ENCODE measurements around the gene PRPF38A. TPM values are rescaled to one million over a fixed set of nuclear protein-coding genes. Genes with fewer than 3 reads are reported as not detected.

Gene PRPF38A
- total and polyA plus RNA-seq, 7 donors: 7.1 to 25.6 (median 16.2) TPM

DNA sequence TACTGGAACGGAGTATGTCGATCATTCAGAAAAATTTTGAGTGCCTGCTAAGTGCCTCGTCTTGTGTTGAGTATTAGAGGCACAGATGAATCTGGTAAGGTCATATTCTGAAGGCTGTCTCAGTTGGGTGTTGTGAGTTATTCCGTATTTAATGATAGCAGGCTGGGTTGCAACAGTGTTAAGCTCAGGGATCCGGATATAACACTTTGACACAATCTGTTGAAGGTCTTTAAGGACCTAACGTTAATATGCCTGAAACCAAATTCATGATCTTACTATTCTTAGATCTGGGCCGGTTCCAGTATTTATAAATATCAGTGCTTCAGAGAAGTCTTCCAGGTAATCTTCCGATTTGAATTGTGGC is 555 bp downstream of the PRPF38A start:
- Histone ChIP-seq H3K27ac (peak overlapping the region; percentile 95), H3K36me3 (ENCODE audit: insufficient read depth in 1 of 2, low read depth in 1 of 2) (peaks cover 6 to 43% of the 10 kb centered on the region in 2 donors), H3K4me3 (peak overlapping the region; percentile 92), H3K4me1 (peaks cover 15% of the 10 kb centered on the region), H3K27me3 (ENCODE audit: insufficient read depth in 3 of 3, low read length in 2 of 3) (no peaks in the 10 kb centered on the region), H3K9me3 (no peaks in the 10 kb centered on the region)
- intact Hi-C loops (cut with DNase I): loop anchor here in 1 of 2 donors (2.0 kb wide), 1 partner anchor 38 kb away; the partner anchor contains the start of gene CC2D1B
- no peak for TF ChIP-seq CTCF (IDR thresholded peaks at IDR 0.05)
- WGBS, 3 donors: 1 to 2% (median 2%) methylated on average over 8 of the region's 8 CpGs
- no peak for DNase-seq
- no peak for ATAC-seq

GRCh38 chr1:52413410-52413989 is 9.1 kb downstream of the PRPF38A start:
- Histone ChIP-seq H3K4me3 (no peak overlapping the region), H3K27me3 (ENCODE audit: insufficient read depth in 3 of 3, low read length in 2 of 3) (no peaks in the 10 kb centered on the region), H3K9me3 (no peaks in the 10 kb centered on the region), H3K36me3 (ENCODE audit: insufficient read depth in 1 of 2, low read depth in 1 of 2) (peaks cover 25 to 100% of the 10 kb centered on the region in 2 donors), H3K4me1 (no peaks in the 10 kb centered on the region), H3K27ac (no peak overlapping the region)
- 89 to 93% (median 89%) methylated on average over 10 of the region's 10 CpGs for WGBS, 3 donors
- DNase-seq (no peak), ATAC-seq (peak in 2 of 4 donors; percentile 43 to 54)
- TF ChIP-seq CTCF (IDR thresholded peaks at IDR 0.05): no peak
- intact Hi-C loops (cut with DNase I): loop anchor here in 1 of 2 donors (10.0 kb wide), 1 partner anchor 51 kb away; no protein-coding TSS in a partner anchor

GRCh38 chr1:52414942-52415341 is 10.5 kb downstream of the PRPF38A start:
- ATAC-seq (peak in 1 of 4 donors; percentile 15), DNase-seq (no peak)
- Histone ChIP-seq H3K4me3 (no peak overlapping the region), H3K4me1 (no peaks in the 10 kb centered on the region), H3K27ac (no peak overlapping the region), H3K9me3 (no peaks in the 10 kb centered on the region), H3K27me3 (ENCODE audit: insufficient read depth in 3 of 3, low read length in 2 of 3) (no peaks in the 10 kb centered on the region), H3K36me3 (ENCODE audit: insufficient read depth in 1 of 2, low read depth in 1 of 2) (peaks cover 22 to 100% of the 10 kb centered on the region in 2 donors)
- intact Hi-C loops (cut with DNase I): loop anchor here in 1 of 2 donors (10.0 kb wide), 1 partner anchor 50 kb away; no protein-coding TSS in a partner anchor
- no peak for TF ChIP-seq CTCF (IDR thresholded peaks at IDR 0.05)

DNA sequence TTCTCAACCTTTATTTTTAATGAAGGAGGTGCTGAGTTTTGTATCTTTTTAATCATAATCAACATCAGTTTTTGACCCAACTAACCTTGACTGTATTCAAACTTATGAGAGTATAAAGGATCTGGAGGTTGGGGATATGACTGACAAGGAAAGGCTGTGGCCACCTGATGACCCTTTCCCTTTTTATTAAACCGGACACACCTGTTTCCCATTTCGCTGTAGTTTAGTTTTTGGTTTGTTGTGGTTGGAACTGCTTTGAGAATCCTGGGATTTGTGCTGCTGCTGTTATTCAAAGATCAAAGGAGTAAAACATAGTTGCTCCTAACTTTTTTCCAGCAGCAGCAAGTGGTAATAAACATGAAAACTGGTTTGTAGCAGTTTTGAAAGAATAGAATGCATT is 12.4 kb downstream of the PRPF38A start:
- no peaks in the 10 kb centered on the region for H3K9me3 ChIP-seq
- no peaks in the 10 kb centered on the region for H3K4me1 ChIP-seq
- ATAC-seq: no peak
- no peak overlapping the region for H3K27ac ChIP-seq
- H3K27me3 ChIP-seq (ENCODE audit: insufficient read depth in 3 of 3, low read length in 2 of 3): no peaks in the 10 kb centered on the region
- no peak for TF ChIP-seq CTCF (IDR thresholded peaks at IDR 0.05)
- peaks cover 14 to 100% of the 10 kb centered on the region in 2 donors for H3K36me3 ChIP-seq (ENCODE audit: insufficient read depth in 1 of 2, low read depth in 1 of 2)
- H3K4me3 ChIP-seq: no peak overlapping the region
- no peak for DNase-seq
- 63 to 72% (median 69%) methylated on average over 2 of the region's 2 CpGs for WGBS, 3 donors
- intact Hi-C loops (cut with DNase I): loop anchor here in 1 of 2 donors (10.0 kb wide), 1 partner anchor 48 kb away; no protein-coding TSS in a partner anchor

- Histone ChIP-seq H3K36me3 (ENCODE audit: insufficient read depth in 1 of 2, low read depth in 1 of 2) (peaks cover 5 to 99% of the 10 kb centered on the region in 2 donors), H3K4me1 (no peaks in the 10 kb centered on the region), H3K27me3 (ENCODE audit: insufficient read depth in 3 of 3, low read length in 2 of 3) (no peaks in the 10 kb centered on the region), H3K27ac (no peak overlapping the region), H3K4me3 (no peak overlapping the region), H3K9me3 (no peaks in the 10 kb centered on the region)
- intact Hi-C loops (cut with DNase I): no loop called here
- no peak for ATAC-seq
- 91 to 98% (median 97%) methylated on average over 1 of the region's 1 CpG for WGBS, 3 donors
- no peak for TF ChIP-seq CTCF (IDR thresholded peaks at IDR 0.05)
- DNase-seq: no peak
These were observed 16.3 kb downstream of the PRPF38A start for GRCh38 chr1:52420713-52421112.
